Right lobe of liver (tissue), 6 donors: Measurements from ENCODE around the gene NCEH1. TPM values are rescaled to one million over a fixed set of nuclear protein-coding genes. Genes with fewer than 3 reads are reported as not detected.
"Not testable (repeated sequence)": the region's sequence is repeated elsewhere in the genome, so short reads cannot be mapped to it uniquely, and the experiment has no call there.

ENCODE experiments used
- ATAC-seq, 4 donors: fragments of 200-7000 bp; cut with Tn5 transposase; one replicate each; pipeline ENCODE4 v1.9.1; 2020; ENCODE audit warnings: mild to moderate bottlenecking in 4 of 4, moderate library complexity in 4 of 4
- DNase-seq, 3 donors: peaks; one replicate each; pipeline ENCODE4 v3.0.0-alpha.2; 2020
- H3K27ac ChIP-seq, 3 donors: fragments of 200-600 bp; one replicate each; pipeline ENCODE4 v1.8.0; 2022
- H3K27me3 ChIP-seq, 2 donors: fragments of 200-600 bp; one replicate each; pipeline ENCODE4 v1.8.0; 2022
- H3K36me3 ChIP-seq, 4 donors: fragments of 200-600 bp; sonication (generic) in 1 of 4; one replicate each; pipeline versions ENCODE4 v1.5.1 to v1.8.0; 2017 to 2022; ENCODE audit warnings: control low read depth in 1 of 4
- H3K4me1 ChIP-seq, 4 donors: fragments of 200-600 bp; sonication (generic) in 1 of 4; one replicate each; pipeline versions ENCODE4 v1.5.1 to v1.8.0; 2017 to 2022; ENCODE audit warnings: control low read depth in 1 of 4
- H3K4me3 ChIP-seq, 3 donors: fragments of 200-600 bp; one replicate each; pipeline ENCODE4 v1.8.0; 2022
- H3K9me3 ChIP-seq, 4 donors: fragments of 200-600 bp; sonication (generic) in 1 of 4; one replicate each; pipeline versions ENCODE4 v1.5.1 to v1.8.0; 2017 to 2022; ENCODE audit warnings: control low read depth in 1 of 4
- CTCF ChIP-seq, 4 donors: fragments of 200-600 bp in 3 of 4; fragments of 450-650 bp in 1 of 4; IDR thresholded peaks; one replicate each; pipeline versions ENCODE4 v1.5.1 to v1.8.0; 2016 to 2022; ENCODE audit warnings: antibody characterized with exemption in 4 of 4, mild to moderate bottlenecking in 2 of 4
- POLR2A ChIP-seq: fragments of 450-650 bp; IDR thresholded peaks from one replicate; pipeline ENCODE4 v1.6.1; 2017; ENCODE audit warnings: antibody characterized with exemption, mild to moderate bottlenecking
- WGBS: methylation state at CpG from one replicate; pipeline ENCODE4 v1.1.6; 2018; ENCODE audit warnings: low coverage, low lambda C conversion rate; ENCODE audit not compliant: insufficient coverage; ENCODE audit errors: missing lambda C conversion rate; 5-methylcytosine and 5-hydroxymethylcytosine counted together
- intact Hi-C, 2 donors: fragments of 100-400 bp; cut with DNase I; formaldehyde crosslinking; loops; one replicate each; pipeline versions ENCODE4 v1.11.2 to v1.14.1; 2022
- total RNA-seq, 6 experiments: library from RNA; depleted of rRNA in 2 of 6; stranded (reverse); fragments of >200 nt in 2 of 6; fragmentation: NEBNext Ultra II Directional in 3 of 6; extraction: Animal tissue kit (Norgen Biotek cat#: 25700) in 3 of 6; gene quantifications; one replicate each; pipeline versions ENCODE4 v1.1.0 to v1.2.4, GENCODE V29; 2016 to 2023
- donor health status: DM: no; HTN: yes; CAD: no.
- donor health status: DM: no; HTN: no; CAD: no.
- donor health status: DM: no; HTN: no; CAD: no.
- donor health status: DM: no; HTN: yes; CAD: no.
- donor health status: DM: no; HTN: yes; CAD: no.

Gene NCEH1
- total RNA-seq, 6 experiments from 2014 or later: 1.5 to 13.0 (median 4.3) TPM

- ATAC-seq: peak; percentile 77 to 87 (median 81)
Observed at GRCh38 chr3:172595664-172596393, 115.0 kb downstream of the NCEH1 start.

GRCh38 chr3:172594900-172595663 lies 115.8 kb downstream of the NCEH1 start:
- peak overlapping the region; percentile 8 to 47 (median 12) for H3K4me3 ChIP-seq
- peak overlapping the region; percentile 80 to 95 (median 89) for H3K27ac ChIP-seq
- intact Hi-C loops, H3K27me3 ChIP-seq, H3K36me3 ChIP-seq, DNase-seq, H3K9me3 ChIP-seq: not testable (repeated sequence)
- H3K4me1 ChIP-seq: peaks cover 0 to 21% (median 5%) of the 10 kb centered on the region in 4 donors
- 22% methylated on average over 11 of the region's 11 CpGs for WGBS
- ATAC-seq: peak; percentile 47 to 68 (median 56)
- TF ChIP-seq POLR2A: peak; percentile 11

More at GRCh38 chr3:172595664-172596393, 115.0 kb downstream of the NCEH1 start:
- H3K4me3 ChIP-seq: peak overlapping the region; percentile 19 to 47 (median 42)
- no peaks in the 10 kb centered on the region for H3K9me3 ChIP-seq
- intact Hi-C loops: no loop called here
- peak overlapping the region; percentile 80 to 95 (median 89) for H3K27ac ChIP-seq
- H3K36me3 ChIP-seq: no peaks in the 10 kb centered on the region
- peak; percentile 75 to 95 (median 76) for TF ChIP-seq CTCF (IDR thresholded peaks at IDR 0.05)
- no peak for TF ChIP-seq POLR2A
- under 1% methylated on average over 7 of the region's 7 CpGs for WGBS
- H3K4me1 ChIP-seq: peaks cover 0 to 22% (median 6%) of the 10 kb centered on the region in 4 donors
- DNase-seq: no peak
- H3K27me3 ChIP-seq: no peaks in the 10 kb centered on the region

- intact Hi-C loops: no loop called here
- peak overlapping the region in 1 of 3 donors; percentile 95 for H3K27ac ChIP-seq
Observed at GRCh38 chr3:172592898-172593669, 117.8 kb downstream of the NCEH1 start.

More at GRCh38 chr3:172592898-172593669, 117.8 kb downstream of the NCEH1 start:
- no peaks in the 10 kb centered on the region for H3K36me3 ChIP-seq
- WGBS: 92% methylated on average over 2 of the region's 11 CpGs
- H3K27me3 ChIP-seq: no peaks in the 10 kb centered on the region
- no peak overlapping the region for H3K4me3 ChIP-seq
- H3K4me1 ChIP-seq: peaks cover 0 to 21% (median 5%) of the 10 kb centered on the region in 4 donors
- no peak for DNase-seq
- TF ChIP-seq CTCF (IDR thresholded peaks at IDR 0.05) (no peak), POLR2A (no peak)
- ATAC-seq: no peak
- no peaks in the 10 kb centered on the region for H3K9me3 ChIP-seq
